ENCODE results near the gene DBT. TPM values are rescaled to one million over a fixed set of nuclear protein-coding genes. Genes with fewer than 3 reads are reported as not detected.

Gene DBT
- total RNA-seq, 1 experiment from 2014 or later = 14.0 TPM

GRCh38 chr1:100152271-100152670, 97.4 kb downstream of the DBT start:
- no peak overlapping the region for H3K9ac ChIP-seq (ENCODE audit: low read length)
- intact Hi-C loops (cut with micrococcal nuclease) = no loop called here
- BruUV-seq (replicated peaks) = no TSS peak
- ChIA-PET RAD21 (ENCODE audit: low non-redundant PET in 1 of 2, low total read pairs in 2 of 2, uncharacterized antibody in 2 of 2, unreplicated experiment in 2 of 2) (no interaction called here), POLR2A (no interaction called here), CTCF (no interaction called here)
- no peaks in the 10 kb centered on the region for H3K79me2 ChIP-seq (ENCODE audit: insufficient read depth, low read length)
- no peak overlapping the region for H3K4me3 ChIP-seq (replicated peaks in 1 of 2; ENCODE audit: low read depth in 1 of 2, low read length in 2 of 2)
- TF ChIP-seq CBX3 (IDR thresholded peaks at IDR 0.05; ENCODE audit: low read depth) (no peak), ELF1 (IDR thresholded peaks at IDR 0.05; ENCODE audit: borderline replicate concordance, low read depth) (no peak), RAD21 (IDR thresholded peaks at IDR 0.05; ENCODE audit: low read depth) (no peak), EGR1 (IDR thresholded peaks at IDR 0.05; ENCODE audit: low read depth) (no peak)
- peaks cover 0 to 2% of the 10 kb centered on the region in 2 experiments; a peak in 1 of 4 replicates for H3K36me3 ChIP-seq (ENCODE audit: control insufficient read depth in 1 of 2, insufficient read depth in 2 of 2, low read length in 2 of 2)
- ATAC-seq (no peak), DNase-seq (ENCODE audit: low read depth, low spot score) (no peak)
- H3K27me3 ChIP-seq (ENCODE audit: insufficient read depth, low read length) = no peaks in the 10 kb centered on the region
- no peaks in the 10 kb centered on the region for H3K4me1 ChIP-seq (ENCODE audit: control insufficient read depth in 1 of 2, insufficient read depth in 2 of 2, low read length in 2 of 2)
- H3K4me2 ChIP-seq (ENCODE audit: low read length) = no peak overlapping the region
- no peak overlapping the region for H3K27ac ChIP-seq (ENCODE audit: low read depth, low read length)
- H2AFZ ChIP-seq (ENCODE audit: low read depth, low read length, poor library complexity, severe bottlenecking) = no peak overlapping the region
- no peaks in the 10 kb centered on the region for H4K20me1 ChIP-seq (ENCODE audit: insufficient read depth)
- no peaks in the 10 kb centered on the region for H3K9me3 ChIP-seq (ENCODE audit: control insufficient read depth in 1 of 2, insufficient read depth in 1 of 2, low read depth in 1 of 2, low read length in 2 of 2)
- no peaks in the 10 kb centered on the region for H3K9me2 ChIP-seq (ENCODE audit: insufficient read depth)

GRCh38 chr1:100151679-100152078, 98.0 kb downstream of the DBT start:
- Histone ChIP-seq H3K27ac (ENCODE audit: low read depth, low read length) (no peak overlapping the region), H4K20me1 (ENCODE audit: insufficient read depth) (no peaks in the 10 kb centered on the region), H3K9me3 (ENCODE audit: control insufficient read depth in 1 of 2, insufficient read depth in 1 of 2, low read depth in 1 of 2, low read length in 2 of 2) (no peaks in the 10 kb centered on the region), H3K9me2 (ENCODE audit: insufficient read depth) (no peaks in the 10 kb centered on the region), H2AFZ (ENCODE audit: low read depth, low read length, poor library complexity, severe bottlenecking) (no peak overlapping the region), H3K36me3 (ENCODE audit: control insufficient read depth in 1 of 2, insufficient read depth in 2 of 2, low read length in 2 of 2) (peaks cover 0 to 6% of the 10 kb centered on the region in 2 experiments; a peak in 1 of 4 replicates), H3K4me1 (ENCODE audit: control insufficient read depth in 1 of 2, insufficient read depth in 2 of 2, low read length in 2 of 2) (no peaks in the 10 kb centered on the region), H3K4me2 (ENCODE audit: low read length) (no peak overlapping the region), H3K4me3 (replicated peaks in 1 of 2; ENCODE audit: low read depth in 1 of 2, low read length in 2 of 2) (no peak overlapping the region), H3K79me2 (ENCODE audit: insufficient read depth, low read length) (no peaks in the 10 kb centered on the region), H3K9ac (ENCODE audit: low read length) (no peak overlapping the region), H3K27me3 (ENCODE audit: insufficient read depth, low read length) (no peaks in the 10 kb centered on the region)
- DNase-seq (ENCODE audit: low read depth, low spot score) (no peak), ATAC-seq (no peak)
- CTCF ChIA-PET = no interaction called here
- RAD21 ChIA-PET (ENCODE audit: low non-redundant PET in 1 of 2, low total read pairs in 2 of 2, uncharacterized antibody in 2 of 2, unreplicated experiment in 2 of 2) = no interaction called here
- POLR2A ChIA-PET = no interaction called here
- no TSS peak for BruUV-seq (replicated peaks)
- intact Hi-C loops (cut with micrococcal nuclease) = no loop called here
- TF ChIP-seq POLR2AphosphoS5 (IDR thresholded peaks at IDR 0.05; ENCODE audit: low read depth, low read length) = no peak
- no peak for TF ChIP-seq SIN3A (IDR thresholded peaks at IDR 0.05; ENCODE audit: low read depth)
- TF ChIP-seq ZNF274 (IDR thresholded peaks at IDR 0.05; ENCODE audit: low read depth, low read length) = no peak
- TF ChIP-seq SRF (IDR thresholded peaks at IDR 0.05; ENCODE audit: low read depth) = no peak
- TF ChIP-seq ELF1 (IDR thresholded peaks at IDR 0.05; ENCODE audit: borderline replicate concordance, low read depth) = no peak
- TF ChIP-seq POLR2A (IDR thresholded peaks at IDR 0.05; ENCODE audit: borderline replicate concordance, extremely low read depth, insufficient read depth, insufficient read length) = no peak
- TF ChIP-seq TCF7L2 (IDR thresholded peaks at IDR 0.05; ENCODE audit: borderline replicate concordance, extremely low read depth, insufficient read depth, insufficient read length) = no peak
- TF ChIP-seq YY1 (IDR thresholded peaks at IDR 0.05; ENCODE audit: extremely low read depth, insufficient replicate concordance, low read depth, low read length) = no peak
- TF ChIP-seq RAD21 (IDR thresholded peaks at IDR 0.05; ENCODE audit: low read depth) = no peak
- no peak for TF ChIP-seq MAX (IDR thresholded peaks at IDR 0.05)
- TF ChIP-seq ZBTB33 (IDR thresholded peaks at IDR 0.05; ENCODE audit: extremely low read depth, insufficient replicate concordance, low read length) = no peak

All from HCT116 (cell line).